Left lung (tissue), 10 donors: ENCODE results near the gene NT5C1A. TPM values are rescaled to one million over a fixed set of nuclear protein-coding genes. Genes with fewer than 3 reads are reported as not detected.

Experiments used
- ATAC-seq: fragments of 200-7000 bp; cut with Tn5 transposase; one replicate; pipeline ENCODE4 v1.9.1; 2020; ENCODE audit warnings: moderate library complexity
- DNase-seq, 4 donors: peaks; one replicate each; pipeline ENCODE4 v3.0.0-alpha.2; 2013 to 2020
- H3K27ac ChIP-seq, 2 donors: fragments of 200-600 bp; sonication (generic) in 1 of 2; one replicate each; pipeline versions ENCODE4 v1.5.0 to v1.8.0; 2020 to 2021
- H3K27me3 ChIP-seq, 2 donors: fragments of 200-600 bp; sonication (generic) in 1 of 2; one replicate each; pipeline versions ENCODE4 v1.5.0 to v1.8.0; 2020 to 2021
- H3K36me3 ChIP-seq, 2 donors: fragments of 200-600 bp; sonication (generic) in 1 of 2; one replicate each; pipeline versions ENCODE4 v1.5.0 to v1.8.0; 2020 to 2021
- H3K4me1 ChIP-seq, 2 donors: fragments of 200-600 bp; one replicate each; pipeline ENCODE4 v1.8.0; 2021
- H3K4me3 ChIP-seq, 2 donors: fragments of 200-600 bp; sonication (generic) in 1 of 2; one replicate each; pipeline versions ENCODE4 v1.5.0 to v1.8.0; 2020 to 2021; ENCODE audit warnings: mild to moderate bottlenecking in 1 of 2
- H3K9me3 ChIP-seq, 2 donors: fragments of 200-600 bp; sonication (generic) in 1 of 2; one replicate each; pipeline versions ENCODE4 v1.5.0 to v1.8.0; 2020 to 2021
- CTCF ChIP-seq, 2 donors: fragments of 200-600 bp; sonication (generic) in 1 of 2; IDR thresholded peaks; one replicate each; pipeline versions ENCODE4 v1.5.0 to v1.8.0; 2021; ENCODE audit warnings: antibody characterized with exemption in 2 of 2
- intact Hi-C, 2 donors: fragments of 100-400 bp; cut with DNase I; formaldehyde crosslinking; loops; one replicate each; pipeline versions ENCODE4 v1.11.2 to v1.14.2; 2022
- polyA plus RNA-seq, 6 donors: library from polyadenylated mRNA; unstranded; fragments of 120-200 nt; gene quantifications; one replicate each; pipeline ENCODE4 v1.2.1, GENCODE V29; 2013; ENCODE audit not compliant: insufficient read length in 6 of 6
- total RNA-seq, 2 donors: library from RNA; stranded (reverse); fragmentation: NEBNext Ultra II Directional; extraction: Animal tissue kit (Norgen Biotek cat#: 25700); gene quantifications; one replicate each; pipeline ENCODE4 v1.2.1, GENCODE V29; 2021
- donor health status: DM: no; HTN: yes; CAD: no.
- donor health status: DM: no; HTN: no; CAD: no.

Gene NT5C1A
- total and polyA plus RNA-seq, 8 donors, result 0.21 to 8.9 (median 0.24) TPM; not detected in 3

- H3K4me3 ChIP-seq, result no peak overlapping the region
- no peaks in the 10 kb centered on the region for H3K9me3 ChIP-seq
- H3K36me3 ChIP-seq, result no peaks in the 10 kb centered on the region
- intact Hi-C loops, result no loop called here
- H3K4me1 ChIP-seq, result no peaks in the 10 kb centered on the region
- DNase-seq (no peak), ATAC-seq (no peak)
- H3K27ac ChIP-seq, result no peak overlapping the region
- TF ChIP-seq CTCF (IDR thresholded peaks at IDR 0.05), result no peak
- peaks cover 5 to 57% of the 10 kb centered on the region in 2 donors for H3K27me3 ChIP-seq
Measured at GRCh38 chr1:39681294-39681693, 9.4 kb upstream of the NT5C1A start.

- intact Hi-C loops, result no loop called here
- no peaks in the 10 kb centered on the region for H3K4me1 ChIP-seq
- peaks cover 5 to 52% of the 10 kb centered on the region in 2 donors for H3K27me3 ChIP-seq
- no peaks in the 10 kb centered on the region for H3K9me3 ChIP-seq
- H3K36me3 ChIP-seq, result no peaks in the 10 kb centered on the region
- DNase-seq (no peak), ATAC-seq (no peak)
- no peak for TF ChIP-seq CTCF (IDR thresholded peaks at IDR 0.05)
- no peak overlapping the region for H3K4me3 ChIP-seq
- no peak overlapping the region for H3K27ac ChIP-seq
Measured at GRCh38 chr1:39680751-39681150, 8.8 kb upstream of the NT5C1A start.

- intact Hi-C loops, result no loop called here
- Histone ChIP-seq H3K36me3 (no peaks in the 10 kb centered on the region), H3K4me3 (no peak overlapping the region), H3K27me3 (peaks cover 5 to 45% of the 10 kb centered on the region in 2 donors), H3K4me1 (no peaks in the 10 kb centered on the region), H3K27ac (no peak overlapping the region), H3K9me3 (no peaks in the 10 kb centered on the region)
- DNase-seq, result no peak
- no peak for TF ChIP-seq CTCF (IDR thresholded peaks at IDR 0.05)
- ATAC-seq, result no peak
Measured at GRCh38 chr1:39679821-39680220, 7.9 kb upstream of the NT5C1A start.

GRCh38 chr1:39678889-39679288 is 7.0 kb upstream of the NT5C1A start:
- no peaks in the 10 kb centered on the region for H3K9me3 ChIP-seq
- no peak overlapping the region for H3K4me3 ChIP-seq
- no peak for DNase-seq
- no peaks in the 10 kb centered on the region for H3K4me1 ChIP-seq
- peaks cover 3 to 35% of the 10 kb centered on the region in 2 donors for H3K27me3 ChIP-seq
- no peak for TF ChIP-seq CTCF (IDR thresholded peaks at IDR 0.05)
- H3K36me3 ChIP-seq, result no peaks in the 10 kb centered on the region
- ATAC-seq, result no peak
- intact Hi-C loops, result no loop called here
- no peak overlapping the region for H3K27ac ChIP-seq

- peaks cover under 1 to 27% of the 10 kb centered on the region in 2 donors for H3K27me3 ChIP-seq
- no peak overlapping the region for H3K27ac ChIP-seq
- no peaks in the 10 kb centered on the region for H3K4me1 ChIP-seq
- H3K36me3 ChIP-seq, result no peaks in the 10 kb centered on the region
- intact Hi-C loops, result no loop called here
- TF ChIP-seq CTCF (IDR thresholded peaks at IDR 0.05), result no peak
- H3K9me3 ChIP-seq, result no peaks in the 10 kb centered on the region
- ATAC-seq (no peak), DNase-seq (no peak)
- no peak overlapping the region for H3K4me3 ChIP-seq
Measured at GRCh38 chr1:39677645-39678044, 5.7 kb upstream of the NT5C1A start.
